SK-N-SH treated with all-trans-retinoic acid at 6 μM for 48 hours (cell line): ENCODE results near the gene DBN1.

Experiments used
- TF ChIP-seq, protein P1 (sequence below): fragments of 250-450 bp; sonication (Bioruptor Pico); IDR thresholded peaks from 2 replicates; pipeline ENCODE4 v1.8.0; 2020; ENCODE audit warnings: mild to moderate bottlenecking, moderate library complexity, borderline replicate concordance
- TF ChIP-seq, protein P2 (sequence below): fragments of 250-450 bp; sonication (Bioruptor Pico); IDR thresholded peaks from 2 replicates; pipeline ENCODE4 v1.5.1; 2020; ENCODE audit warnings: low read depth, mild to moderate bottlenecking, moderate library complexity

DNA sequence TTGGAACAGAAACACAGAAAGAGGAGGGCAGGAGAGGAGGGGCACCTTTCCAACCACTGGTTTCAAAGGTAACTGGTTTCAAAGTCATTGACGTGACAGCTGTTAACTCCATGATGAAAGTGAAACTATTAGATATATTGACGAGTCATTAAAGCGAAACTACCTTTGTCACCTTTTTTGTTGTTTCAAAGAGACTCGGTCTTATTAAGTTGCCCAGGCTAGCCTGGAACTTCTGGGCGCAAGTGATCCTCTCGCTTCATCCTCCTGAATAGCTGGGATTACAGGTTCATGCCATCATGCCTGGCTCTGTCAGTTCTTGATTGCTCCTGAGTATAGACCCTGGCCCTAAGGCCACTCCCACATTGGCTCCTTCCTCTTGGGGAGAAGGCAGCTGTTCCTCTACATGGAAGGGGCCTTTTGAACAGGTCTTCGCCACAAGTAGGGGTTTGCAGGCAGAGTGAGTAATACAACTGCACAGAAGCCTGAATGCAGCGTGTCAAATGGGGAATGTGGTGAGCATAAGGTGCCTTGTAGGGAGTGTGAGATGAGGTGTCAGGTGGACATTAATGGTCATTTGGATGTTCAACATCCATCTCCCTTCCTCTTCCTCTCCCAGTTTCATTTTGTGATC is 60.7 kb downstream of the DBN1 start:
- TF ChIP-seq, protein P1, sequence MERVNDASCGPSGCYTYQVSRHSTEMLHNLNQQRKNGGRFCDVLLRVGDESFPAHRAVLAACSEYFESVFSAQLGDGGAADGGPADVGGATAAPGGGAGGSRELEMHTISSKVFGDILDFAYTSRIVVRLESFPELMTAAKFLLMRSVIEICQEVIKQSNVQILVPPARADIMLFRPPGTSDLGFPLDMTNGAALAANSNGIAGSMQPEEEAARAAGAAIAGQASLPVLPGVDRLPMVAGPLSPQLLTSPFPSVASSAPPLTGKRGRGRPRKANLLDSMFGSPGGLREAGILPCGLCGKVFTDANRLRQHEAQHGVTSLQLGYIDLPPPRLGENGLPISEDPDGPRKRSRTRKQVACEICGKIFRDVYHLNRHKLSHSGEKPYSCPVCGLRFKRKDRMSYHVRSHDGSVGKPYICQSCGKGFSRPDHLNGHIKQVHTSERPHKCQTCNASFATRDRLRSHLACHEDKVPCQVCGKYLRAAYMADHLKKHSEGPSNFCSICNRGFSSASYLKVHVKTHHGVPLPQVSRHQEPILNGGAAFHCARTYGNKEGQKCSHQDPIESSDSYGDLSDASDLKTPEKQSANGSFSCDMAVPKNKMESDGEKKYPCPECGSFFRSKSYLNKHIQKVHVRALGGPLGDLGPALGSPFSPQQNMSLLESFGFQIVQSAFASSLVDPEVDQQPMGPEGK (CRISPR knock-in tag): no peak
- TF ChIP-seq, protein P2, sequence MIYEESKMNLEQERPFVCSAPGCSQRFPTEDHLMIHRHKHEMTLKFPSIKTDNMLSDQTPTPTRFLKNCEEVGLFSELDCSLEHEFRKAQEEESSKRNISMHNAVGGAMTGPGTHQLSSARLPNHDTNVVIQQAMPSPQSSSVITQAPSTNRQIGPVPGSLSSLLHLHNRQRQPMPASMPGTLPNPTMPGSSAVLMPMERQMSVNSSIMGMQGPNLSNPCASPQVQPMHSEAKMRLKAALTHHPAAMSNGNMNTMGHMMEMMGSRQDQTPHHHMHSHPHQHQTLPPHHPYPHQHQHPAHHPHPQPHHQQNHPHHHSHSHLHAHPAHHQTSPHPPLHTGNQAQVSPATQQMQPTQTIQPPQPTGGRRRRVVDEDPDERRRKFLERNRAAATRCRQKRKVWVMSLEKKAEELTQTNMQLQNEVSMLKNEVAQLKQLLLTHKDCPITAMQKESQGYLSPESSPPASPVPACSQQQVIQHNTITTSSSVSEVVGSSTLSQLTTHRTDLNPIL (CRISPR knock-in tag): no peak
